Psoas muscle (tissue), 8 donors: ENCODE results near the gene IER5. TPM values are rescaled to one million over a fixed set of nuclear protein-coding genes. Genes with fewer than 3 reads are reported as not detected.

Source experiments
- ATAC-seq, 4 donors: fragments of 200-7000 bp; cut with Tn5 transposase; one replicate each; pipeline ENCODE4 v1.9.1; 2020; ENCODE audit warnings: moderate library complexity in 3 of 4, mild to moderate bottlenecking in 2 of 4
- DNase-seq, 2 donors: peaks; one replicate each; pipeline ENCODE4 v3.0.0-alpha.2; 2020
- H3K27ac ChIP-seq: fragments of 200-600 bp; one replicate; pipeline ENCODE4 v1.8.0; 2022
- H3K27me3 ChIP-seq, 3 donors: fragments of 200-600 bp in 1 of 3; one replicate each; pipeline versions ENCODE4 v1.6.1 to v1.8.0; 2013 to 2022; ENCODE audit warnings: low read length in 2 of 3, mild to moderate bottlenecking in 2 of 3, moderate library complexity in 1 of 3; ENCODE audit not compliant: insufficient read depth in 3 of 3
- H3K36me3 ChIP-seq, 2 donors: fragments of 200-600 bp in 1 of 2; one replicate each; pipeline versions ENCODE4 v1.6.1 to v1.8.0; 2013 to 2022; ENCODE audit warnings: low read depth in 1 of 2, mild to moderate bottlenecking in 1 of 2, moderate library complexity in 1 of 2; ENCODE audit not compliant: insufficient read depth in 1 of 2
- H3K4me1 ChIP-seq: fragments of 200-600 bp; one replicate; pipeline ENCODE4 v1.8.0; 2022
- H3K4me3 ChIP-seq: fragments of 200-600 bp; one replicate; pipeline ENCODE4 v1.8.0; 2022; ENCODE audit warnings: mild to moderate bottlenecking
- H3K9me3 ChIP-seq: fragments of 200-600 bp; one replicate; pipeline ENCODE4 v1.8.0; 2022
- CTCF ChIP-seq: fragments of 200-600 bp; IDR thresholded peaks from one replicate; pipeline ENCODE4 v1.8.0; 2022; ENCODE audit warnings: antibody characterized with exemption
- WGBS, 3 donors: extraction: QIAGEN DNeasy Blood & Tissue Kit; methylation state at CpG; one replicate each; pipeline versions ENCODE4 v1.1.6 to v1.1.7; 2013; 5-methylcytosine and 5-hydroxymethylcytosine counted together
- intact Hi-C, 2 donors: fragments of 100-400 bp; cut with DNase I; formaldehyde crosslinking; loops; one replicate each; pipeline versions ENCODE4 v1.11.0 to v1.14.2; 2022
- polyA plus RNA-seq, 3 donors: library from polyadenylated mRNA; stranded (reverse); fragments of 200-250 nt; gene quantifications; one replicate each; pipeline ENCODE4 v1.2.3, GENCODE V29; 2013
- total RNA-seq, 4 donors: library from RNA; stranded (reverse); fragmentation: NEBNext Ultra II Directional in 2 of 4; extraction: Animal tissue kit (Norgen Biotek cat#: 25700) in 2 of 4; gene quantifications; one replicate each; pipeline versions ENCODE4 v1.2.1 to v1.2.4, GENCODE V29; 2021 to 2023
- donor health status: healthy with polysubstance abuse.
- donor health status: DM: no; HTN: no; CAD: no; lungs with moderate emphysema.
- donor health status: Bipolar disorder and iron deficiency.
- donor health status: healthy.
- donor health status: DM: yes; HTN: yes; CAD: no.
- donor health status: DM: no; HTN: no; CAD: no.
- donor health status: DM: no; HTN: no; CAD: no.
- donor health status: DM: yes; HTN: yes; CAD: no.

IER5 gene
- total and polyA plus RNA-seq, 7 donors: 19.9 to 110 (median 37.5) TPM

GRCh38 chr1:181077576-181078242 is 10.8 kb upstream of the IER5 start:
- H3K36me3 ChIP-seq: no peaks in the 10 kb centered on the region

GRCh38 chr1:181079382-181079781 is 9.1 kb upstream of the IER5 start:
- no peak for TF ChIP-seq CTCF
- no peaks in the 10 kb centered on the region for H3K36me3 ChIP-seq
- no peak for ATAC-seq
- no peaks in the 10 kb centered on the region for H3K9me3 ChIP-seq
- peaks cover 8% of the 10 kb centered on the region for H3K4me1 ChIP-seq
- H3K27me3 ChIP-seq: no peaks in the 10 kb centered on the region
- WGBS, 3 donors: 85 to 89% (median 87%) methylated on average over 2 of the region's 2 CpGs
- intact Hi-C loops: no loop called here
- no peak for DNase-seq
- H3K27ac ChIP-seq: no peak overlapping the region
- no peak overlapping the region for H3K4me3 ChIP-seq

More at GRCh38 chr1:181077576-181078242, 10.8 kb upstream of the IER5 start:
- TF ChIP-seq CTCF: no peak
- no peak overlapping the region for H3K4me3 ChIP-seq
- 71 to 80% (median 79%) methylated on average over 7 of the region's 7 CpGs for WGBS, 3 donors
- peaks cover 4% of the 10 kb centered on the region for H3K4me1 ChIP-seq
- ATAC-seq: no peak
- H3K27ac ChIP-seq: no peak overlapping the region
- no peak for DNase-seq
- H3K27me3 ChIP-seq: no peaks in the 10 kb centered on the region
- no peaks in the 10 kb centered on the region for H3K9me3 ChIP-seq
- intact Hi-C loops: no loop called here

GRCh38 chr1:181079920-181080319 is 8.6 kb upstream of the IER5 start:
- no peaks in the 10 kb centered on the region for H3K36me3 ChIP-seq
- no peak for ATAC-seq
- no peaks in the 10 kb centered on the region for H3K27me3 ChIP-seq
- H3K27ac ChIP-seq: no peak overlapping the region
- TF ChIP-seq CTCF: no peak
- intact Hi-C loops: loop anchor here in 1 of 2 donors (10.0 kb wide), 1 partner anchor 195 kb away; no protein-coding TSS in a partner anchor
- no peak overlapping the region for H3K4me3 ChIP-seq
- DNase-seq: no peak
- WGBS, 3 donors: 62 to 84% (median 81%) methylated on average over 4 of the region's 4 CpGs
- H3K9me3 ChIP-seq: no peaks in the 10 kb centered on the region
- peaks cover 8% of the 10 kb centered on the region for H3K4me1 ChIP-seq

GRCh38 chr1:181080556-181080955 is 7.9 kb upstream of the IER5 start:
- Histone ChIP-seq H3K4me1 (peaks cover 8% of the 10 kb centered on the region), H3K4me3 (no peak overlapping the region), H3K36me3 (no peaks in the 10 kb centered on the region), H3K9me3 (no peaks in the 10 kb centered on the region), H3K27me3 (no peaks in the 10 kb centered on the region), H3K27ac (no peak overlapping the region)
- intact Hi-C loops: loop anchor here in 1 of 2 donors (10.0 kb wide), 1 partner anchor 196 kb away; no protein-coding TSS in a partner anchor
- TF ChIP-seq CTCF: no peak
- DNase-seq (no peak), ATAC-seq (no peak)
- WGBS, 3 donors: 93 to 96% (median 95%) methylated on average over 4 of the region's 4 CpGs
